ENCODE measurements around the gene CCBE1.

The CCBE1 gene

GRCh38 chr18:59554796-59555335 lies 142.4 kb downstream of the CCBE1 start:
- Histone ChIP-seq H3K9ac (ENCODE audit: low read length) (no peak overlapping the region), H3K9me3 (ENCODE audit: control insufficient read depth, low read length) (no peaks in the 10 kb centered on the region), H3K4me1 (ENCODE audit: control insufficient read depth, insufficient read depth, low read length) (no peaks in the 10 kb centered on the region), H3K27me3 (ENCODE audit: control insufficient read depth, insufficient read depth, low read length) (no peaks in the 10 kb centered on the region), H3K4me3 (ENCODE audit: low read length) (no peak overlapping the region), H3K36me3 (ENCODE audit: control insufficient read depth, insufficient read depth, low read length) (no peaks in the 10 kb centered on the region)

GRCh38 chr18:59553273-59553870 lies 143.9 kb downstream of the CCBE1 start:
- Histone ChIP-seq H3K9me3 (ENCODE audit: control insufficient read depth, low read length) (no peaks in the 10 kb centered on the region), H3K36me3 (ENCODE audit: control insufficient read depth, insufficient read depth, low read length) (no peaks in the 10 kb centered on the region), H3K27me3 (ENCODE audit: control insufficient read depth, insufficient read depth, low read length) (no peaks in the 10 kb centered on the region), H3K4me1 (ENCODE audit: control insufficient read depth, insufficient read depth, low read length) (no peaks in the 10 kb centered on the region), H3K4me3 (ENCODE audit: low read length) (no peak overlapping the region), H3K9ac (ENCODE audit: low read length) (no peak overlapping the region)

GRCh38 chr18:59551902-59552635 lies 145.2 kb downstream of the CCBE1 start:
- Histone ChIP-seq H3K36me3 (ENCODE audit: control insufficient read depth, insufficient read depth, low read length) (no peaks in the 10 kb centered on the region), H3K9ac (ENCODE audit: low read length) (no peak overlapping the region), H3K4me1 (ENCODE audit: control insufficient read depth, insufficient read depth, low read length) (no peaks in the 10 kb centered on the region), H3K4me3 (ENCODE audit: low read length) (no peak overlapping the region), H3K27me3 (ENCODE audit: control insufficient read depth, insufficient read depth, low read length) (no peaks in the 10 kb centered on the region), H3K9me3 (ENCODE audit: control insufficient read depth, low read length) (no peaks in the 10 kb centered on the region)

GRCh38 chr18:59550174-59550516 lies 147.1 kb downstream of the CCBE1 start:
- Histone ChIP-seq H3K27me3 (ENCODE audit: control insufficient read depth, insufficient read depth, low read length) (no peaks in the 10 kb centered on the region), H3K9me3 (ENCODE audit: control insufficient read depth, low read length) (no peaks in the 10 kb centered on the region), H3K4me3 (ENCODE audit: low read length) (no peak overlapping the region), H3K4me1 (ENCODE audit: control insufficient read depth, insufficient read depth, low read length) (no peaks in the 10 kb centered on the region), H3K9ac (ENCODE audit: low read length) (no peak overlapping the region), H3K36me3 (ENCODE audit: control insufficient read depth, insufficient read depth, low read length) (no peaks in the 10 kb centered on the region)

- H3K4me3 ChIP-seq (ENCODE audit: low read length) = no peak overlapping the region
- H3K9ac ChIP-seq (ENCODE audit: low read length) = no peak overlapping the region
- H3K9me3 ChIP-seq (ENCODE audit: control insufficient read depth, low read length) = no peaks in the 10 kb centered on the region
- H3K4me1 ChIP-seq (ENCODE audit: control insufficient read depth, insufficient read depth, low read length) = no peaks in the 10 kb centered on the region
- H3K27me3 ChIP-seq (ENCODE audit: control insufficient read depth, insufficient read depth, low read length) = no peaks in the 10 kb centered on the region
- no peaks in the 10 kb centered on the region for H3K36me3 ChIP-seq (ENCODE audit: control insufficient read depth, insufficient read depth, low read length)
Measured at GRCh38 chr18:59549503-59550173, 147.6 kb downstream of the CCBE1 start.

- no peak overlapping the region for H3K9ac ChIP-seq (ENCODE audit: low read length)
- H3K4me1 ChIP-seq (ENCODE audit: control insufficient read depth, insufficient read depth, low read length) = no peaks in the 10 kb centered on the region
- H3K4me3 ChIP-seq (ENCODE audit: low read length) = no peak overlapping the region
Measured at GRCh38 chr18:59547581-59548182, 149.5 kb downstream of the CCBE1 start.

GRCh38 chr18:59546188-59546587 lies 151.0 kb downstream of the CCBE1 start:
- H3K36me3 ChIP-seq (ENCODE audit: control insufficient read depth, insufficient read depth, low read length) = no peaks in the 10 kb centered on the region
- no peak overlapping the region for H3K4me3 ChIP-seq (ENCODE audit: low read length)
- no peaks in the 10 kb centered on the region for H3K9me3 ChIP-seq (ENCODE audit: control insufficient read depth, low read length)
- H3K4me1 ChIP-seq (ENCODE audit: control insufficient read depth, insufficient read depth, low read length) = no peaks in the 10 kb centered on the region
- H3K27me3 ChIP-seq (ENCODE audit: control insufficient read depth, insufficient read depth, low read length) = no peaks in the 10 kb centered on the region
- no peak overlapping the region for H3K9ac ChIP-seq (ENCODE audit: low read length)

More at GRCh38 chr18:59547581-59548182, 149.5 kb downstream of the CCBE1 start:
- Histone ChIP-seq H3K9me3 (ENCODE audit: control insufficient read depth, low read length) (no peaks in the 10 kb centered on the region), H3K27me3 (ENCODE audit: control insufficient read depth, insufficient read depth, low read length) (no peaks in the 10 kb centered on the region), H3K36me3 (ENCODE audit: control insufficient read depth, insufficient read depth, low read length) (no peaks in the 10 kb centered on the region)

GRCh38 chr18:59540780-59541179 lies 156.4 kb downstream of the CCBE1 start:
- Histone ChIP-seq H3K4me1 (ENCODE audit: control insufficient read depth, insufficient read depth, low read length) (no peaks in the 10 kb centered on the region), H3K36me3 (ENCODE audit: control insufficient read depth, insufficient read depth, low read length) (no peaks in the 10 kb centered on the region), H3K9ac (ENCODE audit: low read length) (no peak overlapping the region), H3K9me3 (ENCODE audit: control insufficient read depth, low read length) (no peaks in the 10 kb centered on the region), H3K4me3 (ENCODE audit: low read length) (no peak overlapping the region), H3K27me3 (ENCODE audit: control insufficient read depth, insufficient read depth, low read length) (no peaks in the 10 kb centered on the region)

GRCh38 chr18:59540346-59540745 lies 156.9 kb downstream of the CCBE1 start:
- no peaks in the 10 kb centered on the region for H3K27me3 ChIP-seq (ENCODE audit: control insufficient read depth, insufficient read depth, low read length)
- H3K9ac ChIP-seq (ENCODE audit: low read length) = no peak overlapping the region
- no peaks in the 10 kb centered on the region for H3K9me3 ChIP-seq (ENCODE audit: control insufficient read depth, low read length)
- H3K4me1 ChIP-seq (ENCODE audit: control insufficient read depth, insufficient read depth, low read length) = no peaks in the 10 kb centered on the region
- H3K36me3 ChIP-seq (ENCODE audit: control insufficient read depth, insufficient read depth, low read length) = no peaks in the 10 kb centered on the region
- no peak overlapping the region for H3K4me3 ChIP-seq (ENCODE audit: low read length)

- no peaks in the 10 kb centered on the region for H3K4me1 ChIP-seq (ENCODE audit: control insufficient read depth, insufficient read depth, low read length)
- no peaks in the 10 kb centered on the region for H3K36me3 ChIP-seq (ENCODE audit: control insufficient read depth, insufficient read depth, low read length)
- H3K27me3 ChIP-seq (ENCODE audit: control insufficient read depth, insufficient read depth, low read length) = no peaks in the 10 kb centered on the region
- no peaks in the 10 kb centered on the region for H3K9me3 ChIP-seq (ENCODE audit: control insufficient read depth, low read length)
- no peak overlapping the region for H3K4me3 ChIP-seq (ENCODE audit: low read length)
- no peak overlapping the region for H3K9ac ChIP-seq (ENCODE audit: low read length)
Measured at GRCh38 chr18:59539108-59539507, 158.1 kb downstream of the CCBE1 start.

GRCh38 chr18:59537579-59537978 lies 159.6 kb downstream of the CCBE1 start:
- Histone ChIP-seq H3K36me3 (ENCODE audit: control insufficient read depth, insufficient read depth, low read length) (no peaks in the 10 kb centered on the region), H3K9ac (ENCODE audit: low read length) (no peak overlapping the region), H3K4me1 (ENCODE audit: control insufficient read depth, insufficient read depth, low read length) (no peaks in the 10 kb centered on the region), H3K27me3 (ENCODE audit: control insufficient read depth, insufficient read depth, low read length) (no peaks in the 10 kb centered on the region), H3K9me3 (ENCODE audit: control insufficient read depth, low read length) (no peaks in the 10 kb centered on the region), H3K4me3 (ENCODE audit: low read length) (no peak overlapping the region)

GRCh38 chr18:59536166-59536565 lies 161.1 kb downstream of the CCBE1 start:
- H3K4me1 ChIP-seq (ENCODE audit: control insufficient read depth, insufficient read depth, low read length) = no peaks in the 10 kb centered on the region
- H3K36me3 ChIP-seq (ENCODE audit: control insufficient read depth, insufficient read depth, low read length) = no peaks in the 10 kb centered on the region
- no peak overlapping the region for H3K9ac ChIP-seq (ENCODE audit: low read length)
- no peaks in the 10 kb centered on the region for H3K9me3 ChIP-seq (ENCODE audit: control insufficient read depth, low read length)
- no peaks in the 10 kb centered on the region for H3K27me3 ChIP-seq (ENCODE audit: control insufficient read depth, insufficient read depth, low read length)
- no peak overlapping the region for H3K4me3 ChIP-seq (ENCODE audit: low read length)
